Astrocyte (in vitro differentiated cells and primary cell): Measurements from ENCODE around the gene ZNF335. TPM values are rescaled to one million over a fixed set of nuclear protein-coding genes. Genes with fewer than 3 reads are reported as not detected.

Source experiments
- DNase-seq: peaks from one replicate; pipeline ENCODE4 v3.0.0-alpha.2; 2010; ENCODE audit warnings: low read depth
- FAIRE-seq: peaks from 2 replicates; lab custom pipeline; 2011; peaks lifted over from hg19 to GRCh38; lab: Jason Lieb, UNC
- H2AFZ ChIP-seq: 2 replicates; pipeline ENCODE4 v1.6.0; 2012; ENCODE audit warnings: low read depth, low read length, inconsistent platforms
- H3K27ac ChIP-seq: 2 replicates; pipeline ENCODE4 v1.5.1; 2011; ENCODE audit warnings: low read depth, low read length, inconsistent platforms
- H3K27me3 ChIP-seq: 2 replicates; pipeline ENCODE4 v1.6.0; 2011; ENCODE audit warnings: low read length, inconsistent platforms; ENCODE audit not compliant: insufficient read depth
- H3K36me3 ChIP-seq: 2 replicates; pipeline ENCODE4 v1.5.1; 2011; ENCODE audit warnings: low read length, inconsistent platforms; ENCODE audit not compliant: insufficient read depth
- H3K4me1 ChIP-seq: 2 replicates; pipeline ENCODE4 v1.5.1; 2011; ENCODE audit warnings: low read length, inconsistent platforms; ENCODE audit not compliant: insufficient read depth
- H3K4me2 ChIP-seq: 2 replicates; pipeline ENCODE4 v1.6.0; 2012; ENCODE audit warnings: low read length, inconsistent platforms
- H3K4me3 ChIP-seq: 2 replicates; pipeline ENCODE4 v1.5.1; 2011; ENCODE audit warnings: low read depth, mild to moderate bottlenecking, low read length, inconsistent platforms; ENCODE audit not compliant: insufficient read depth
- H3K79me2 ChIP-seq: 2 replicates; pipeline ENCODE4 v1.6.0; 2012; ENCODE audit warnings: mild to moderate bottlenecking, low read length, inconsistent platforms; ENCODE audit not compliant: insufficient read depth
- H3K9ac ChIP-seq: 2 replicates; pipeline ENCODE4 v1.6.0; 2012; ENCODE audit warnings: mild to moderate bottlenecking, low read length, inconsistent platforms
- H3K9me3 ChIP-seq: 2 replicates; pipeline ENCODE4 v1.5.1; 2012; ENCODE audit warnings: low read depth, mild to moderate bottlenecking, low read length, inconsistent platforms; ENCODE audit not compliant: insufficient read depth
- H4K20me1 ChIP-seq: 2 replicates; pipeline ENCODE4 v1.6.0; 2012; ENCODE audit warnings: low read length, inconsistent platforms; ENCODE audit not compliant: insufficient read depth
- H3K27ac Mint-ChIP-seq: one replicate; pipeline ENCODE4 v1.8.0; 2021; ENCODE audit warnings: mild to moderate bottlenecking, mixed read lengths; ENCODE audit not compliant: unreplicated experiment
- H3K27me3 Mint-ChIP-seq: one replicate; pipeline ENCODE4 v1.8.0; 2021; ENCODE audit warnings: low read depth, mixed read lengths; ENCODE audit not compliant: unreplicated experiment
- H3K36me3 Mint-ChIP-seq: one replicate; pipeline ENCODE4 v1.8.0; 2021; ENCODE audit warnings: low read depth, mixed read lengths; ENCODE audit not compliant: unreplicated experiment
- H3K4me1 Mint-ChIP-seq: one replicate; pipeline ENCODE4 v1.8.0; 2021; ENCODE audit warnings: low read depth, mixed read lengths; ENCODE audit not compliant: unreplicated experiment
- H3K4me3 Mint-ChIP-seq: one replicate; pipeline ENCODE4 v1.8.0; 2021; ENCODE audit warnings: mild to moderate bottlenecking, moderate library complexity, mixed read lengths; ENCODE audit not compliant: unreplicated experiment
- H3K9me3 Mint-ChIP-seq: one replicate; pipeline ENCODE4 v1.8.0; 2021; ENCODE audit warnings: mild to moderate bottlenecking, mixed read lengths; ENCODE audit not compliant: unreplicated experiment
- EZH2 ChIP-seq: IDR thresholded peaks from 2 replicates; pipeline ENCODE4 v1.6.1; 2012; ENCODE audit warnings: mild to moderate bottlenecking, low read length, inconsistent platforms; ENCODE audit not compliant: insufficient read depth
- total RNA-seq: library from RNA; stranded (reverse); gene quantifications from 2 replicates; pipeline ENCODE4 v1.2.1, GENCODE V29; 2021
- TF ChIP-seq, protein P1 (sequence below): IDR thresholded peaks from 2 replicates; pipeline ENCODE4 v1.5.1; 2011; ENCODE audit warnings: low read depth, mild to moderate bottlenecking, inconsistent platforms, low read length, moderate library complexity; ENCODE audit not compliant: insufficient read depth

ZNF335 gene
- total RNA-seq, 1 donor from 2014 or later: 18.6 TPM

DNA sequence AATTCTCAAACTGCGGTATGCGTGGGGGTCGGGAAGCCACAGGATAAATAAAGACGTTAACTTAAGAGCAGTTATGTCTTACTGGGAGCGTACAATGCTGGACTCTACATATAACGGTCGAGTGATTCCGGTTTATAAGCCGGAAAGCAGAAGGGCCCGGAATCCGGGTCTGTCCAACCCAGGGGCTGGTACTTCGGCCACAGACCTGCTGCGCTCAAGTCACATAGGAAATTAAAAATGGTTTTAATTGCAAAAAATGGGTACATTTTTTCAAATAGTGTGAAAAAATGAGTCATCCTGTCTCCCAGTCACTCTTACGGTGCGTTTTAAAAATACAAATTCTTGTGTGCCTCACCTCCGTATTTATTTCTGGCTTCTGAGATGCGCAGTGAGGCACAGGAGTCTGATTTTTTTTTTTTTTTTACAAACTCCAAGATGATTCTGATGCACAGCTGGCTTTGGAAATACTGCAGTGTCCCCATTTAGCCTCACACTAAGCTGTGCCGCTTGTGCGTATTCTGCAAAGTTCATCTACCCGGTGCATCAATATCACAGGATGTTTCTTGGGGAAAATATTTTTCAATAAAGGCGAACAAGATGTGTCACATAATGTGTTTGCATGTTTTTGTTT lies 36.5 kb downstream of the ZNF335 start:
- Histone ChIP-seq H3K4me1 (peaks cover 14% of the 10 kb centered on the region), H3K27me3 (no peaks in the 10 kb centered on the region), H4K20me1 (peaks cover 57% of the 10 kb centered on the region), H3K4me2 (peak overlapping the region; percentile 86), H3K9me3 (no peaks in the 10 kb centered on the region), H3K27ac (peak overlapping the region; percentile 85), H3K9ac (peak overlapping the region; percentile 100), H2AFZ (peak overlapping the region; percentile 68), H3K36me3 (peaks cover 20% of the 10 kb centered on the region), H3K79me2 (peaks cover 42% of the 10 kb centered on the region), H3K4me3 (peak overlapping the region; percentile 75)
- Mint-ChIP-seq H3K4me3 (peak overlapping the region; percentile 88), H3K9me3 (no peaks in the 10 kb centered on the region), H3K27ac (peak overlapping the region; percentile 98), H3K27me3 (no peaks in the 10 kb centered on the region), H3K36me3 (peaks cover 17% of the 10 kb centered on the region), H3K4me1 (peaks cover 2% of the 10 kb centered on the region)
- TF ChIP-seq EZH2: no peak
- TF ChIP-seq, protein P1, sequence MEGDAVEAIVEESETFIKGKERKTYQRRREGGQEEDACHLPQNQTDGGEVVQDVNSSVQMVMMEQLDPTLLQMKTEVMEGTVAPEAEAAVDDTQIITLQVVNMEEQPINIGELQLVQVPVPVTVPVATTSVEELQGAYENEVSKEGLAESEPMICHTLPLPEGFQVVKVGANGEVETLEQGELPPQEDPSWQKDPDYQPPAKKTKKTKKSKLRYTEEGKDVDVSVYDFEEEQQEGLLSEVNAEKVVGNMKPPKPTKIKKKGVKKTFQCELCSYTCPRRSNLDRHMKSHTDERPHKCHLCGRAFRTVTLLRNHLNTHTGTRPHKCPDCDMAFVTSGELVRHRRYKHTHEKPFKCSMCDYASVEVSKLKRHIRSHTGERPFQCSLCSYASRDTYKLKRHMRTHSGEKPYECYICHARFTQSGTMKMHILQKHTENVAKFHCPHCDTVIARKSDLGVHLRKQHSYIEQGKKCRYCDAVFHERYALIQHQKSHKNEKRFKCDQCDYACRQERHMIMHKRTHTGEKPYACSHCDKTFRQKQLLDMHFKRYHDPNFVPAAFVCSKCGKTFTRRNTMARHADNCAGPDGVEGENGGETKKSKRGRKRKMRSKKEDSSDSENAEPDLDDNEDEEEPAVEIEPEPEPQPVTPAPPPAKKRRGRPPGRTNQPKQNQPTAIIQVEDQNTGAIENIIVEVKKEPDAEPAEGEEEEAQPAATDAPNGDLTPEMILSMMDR: no peak
- DNase-seq (no peak), FAIRE-seq (no peak)

DNA sequence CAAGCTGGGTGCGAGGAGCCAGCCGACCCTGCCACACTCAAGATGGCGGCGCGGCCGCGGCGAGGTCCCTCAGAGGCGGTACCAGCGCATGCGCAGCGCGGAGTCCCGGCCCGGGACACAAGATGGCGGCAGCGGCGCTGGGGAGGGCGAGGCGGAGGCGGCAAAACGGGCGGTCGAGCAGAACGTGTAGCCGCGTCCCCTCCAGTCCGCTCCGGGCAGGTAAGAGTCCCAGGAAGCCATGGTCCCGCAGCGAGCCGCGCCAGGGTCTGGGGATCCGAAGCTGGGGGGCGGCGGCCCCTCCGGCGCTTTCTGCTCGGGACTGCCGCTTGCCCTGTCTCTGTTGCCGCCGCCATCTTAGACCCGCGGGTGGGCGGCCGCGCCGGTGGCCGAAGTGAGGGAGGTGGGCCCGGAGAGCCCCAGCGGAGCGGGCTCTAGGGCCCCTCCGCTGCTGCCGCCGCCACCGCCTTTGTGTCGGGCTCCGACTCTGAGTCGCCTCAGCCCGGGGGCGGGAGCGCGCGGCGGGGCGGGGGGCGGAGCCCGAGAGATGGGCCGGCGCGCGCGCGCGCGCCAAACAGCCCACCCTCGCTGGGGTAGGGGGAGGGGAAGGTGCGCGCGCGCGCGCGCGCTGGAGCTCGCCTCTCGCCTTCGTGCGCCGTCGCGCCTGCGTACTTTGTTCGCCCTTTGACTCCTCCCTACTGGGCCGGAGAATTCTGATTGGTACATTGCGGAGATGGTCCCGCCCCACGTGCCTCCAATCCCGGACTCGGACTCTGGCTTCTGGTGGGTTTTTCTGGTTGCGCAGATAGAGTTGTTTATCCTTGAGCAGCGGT lies 37.2 kb downstream of the ZNF335 start, which contains the start of gene PCIF1:
PCIF1 (plus strand) TSS at position 98 of the 830 bp plus-strand sequence. CDS start 4,317 bp downstream, outside the sequence.
- Histone ChIP-seq H3K27me3 (no peaks in the 10 kb centered on the region), H3K4me3 (peak within 1 kb of the TSS; percentile 75), H3K9me3 (no peaks in the 10 kb centered on the region), H3K79me2 (peaks cover 42% of the 10 kb centered on the region), H3K36me3 (peaks cover 16% of the 10 kb centered on the region), H4K20me1 (peaks cover 56% of the 10 kb centered on the region), H3K9ac (peak within 1 kb of the TSS; percentile 100), H3K4me1 (peaks cover 14% of the 10 kb centered on the region), H3K27ac (peak within 1 kb of the TSS; percentile 100), H2AFZ (peak within 1 kb of the TSS; percentile 91), H3K4me2 (peak within 1 kb of the TSS; percentile 94)
- no peaks in the 10 kb centered on the region for H3K9me3 Mint-ChIP-seq
- peak within 1 kb of the TSS; percentile 98 for H3K27ac Mint-ChIP-seq
- no peak for FAIRE-seq
- peaks cover 2% of the 10 kb centered on the region for H3K4me1 Mint-ChIP-seq
- H3K4me3 Mint-ChIP-seq: peak within 1 kb of the TSS; percentile 95
- no peaks in the 10 kb centered on the region for H3K27me3 Mint-ChIP-seq
- DNase-seq: peak; percentile 92
- H3K36me3 Mint-ChIP-seq: peaks cover 12% of the 10 kb centered on the region
- TF ChIP-seq, protein P1: no peak
- no peak for TF ChIP-seq EZH2
